Hematopoietic multipotent progenitor cell treated with erythropoietin and hydrocortisone succinate and interleukin-3 and kit ligand, for 8 days (in vitro differentiated cells): Measurements from ENCODE around the gene MAP7.

ENCODE experiments used
- DNase-seq: peaks from one replicate; pipeline ENCODE4 v3.0.0-alpha.2; 2015

The MAP7 gene

DNA sequence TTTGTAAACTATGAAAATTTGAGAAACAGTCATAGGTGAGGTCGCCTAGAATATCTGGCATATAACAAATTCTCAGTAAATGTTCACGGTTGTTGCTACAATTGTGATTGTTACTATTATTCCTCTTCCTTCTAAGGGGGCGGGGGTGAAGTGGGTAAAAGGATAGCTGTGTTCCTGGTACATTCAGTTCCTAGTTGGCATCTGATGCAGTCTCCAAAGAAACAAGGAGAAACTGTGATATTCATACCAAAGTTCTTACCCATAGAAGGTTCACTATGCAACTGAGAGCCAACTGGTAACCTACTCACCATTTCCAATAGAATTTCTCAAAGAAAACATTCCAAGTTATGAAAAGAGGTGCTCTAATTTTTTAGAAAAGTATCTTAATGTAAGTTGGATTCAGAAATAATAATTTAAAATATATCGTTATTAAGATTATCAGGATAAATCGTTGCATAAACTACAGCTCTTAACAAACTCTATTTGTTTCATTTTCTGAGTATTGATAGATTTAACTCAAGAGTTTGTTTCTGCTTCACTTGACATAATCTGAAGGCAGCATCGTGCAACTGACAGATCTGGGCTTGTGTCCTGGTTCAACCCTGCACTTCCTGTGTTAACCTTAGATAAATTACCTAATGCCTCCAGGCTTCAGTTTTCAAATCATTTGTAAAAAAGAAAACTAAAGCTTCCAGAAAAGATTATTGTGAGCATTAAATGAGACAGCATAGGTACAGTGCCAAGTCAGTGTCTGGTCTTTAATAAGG lies 13.3 kb upstream of the MAP7 start:
- DNase-seq: no peak

- DNase-seq: no peak
These were observed 12.0 kb upstream of the MAP7 start for GRCh38 chr6:136562211-136562610.

DNA sequence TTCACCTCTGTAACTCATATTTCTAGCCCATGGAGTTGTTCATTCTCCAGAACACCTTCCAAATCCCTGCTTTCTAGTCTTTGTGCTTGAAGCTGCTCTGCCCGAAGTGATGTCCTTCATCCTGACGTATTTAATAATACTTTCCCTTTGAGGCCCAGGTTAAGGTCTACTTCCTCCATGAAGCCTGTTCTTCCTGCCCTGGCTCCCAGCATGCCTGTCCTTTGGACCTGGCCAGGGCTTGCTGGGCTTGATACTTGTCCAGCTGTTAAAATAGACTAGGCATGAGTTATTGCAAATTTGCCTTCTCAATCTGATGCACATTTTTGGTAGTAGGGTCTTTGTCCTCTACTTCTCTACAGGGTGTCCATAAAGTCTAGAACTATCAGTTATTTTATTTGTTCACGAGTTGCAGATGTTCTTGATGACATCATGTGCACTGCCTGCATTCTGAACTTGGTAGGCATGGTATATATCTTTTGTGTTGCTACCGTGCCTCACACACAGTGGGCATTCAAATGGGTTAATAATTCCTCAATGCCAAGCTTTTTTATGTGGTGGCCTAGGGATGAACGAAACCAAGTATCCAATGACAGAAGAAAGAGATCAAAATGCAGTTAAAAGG lies 3.1 kb upstream of the MAP7 start:
- no peak for DNase-seq

DNA sequence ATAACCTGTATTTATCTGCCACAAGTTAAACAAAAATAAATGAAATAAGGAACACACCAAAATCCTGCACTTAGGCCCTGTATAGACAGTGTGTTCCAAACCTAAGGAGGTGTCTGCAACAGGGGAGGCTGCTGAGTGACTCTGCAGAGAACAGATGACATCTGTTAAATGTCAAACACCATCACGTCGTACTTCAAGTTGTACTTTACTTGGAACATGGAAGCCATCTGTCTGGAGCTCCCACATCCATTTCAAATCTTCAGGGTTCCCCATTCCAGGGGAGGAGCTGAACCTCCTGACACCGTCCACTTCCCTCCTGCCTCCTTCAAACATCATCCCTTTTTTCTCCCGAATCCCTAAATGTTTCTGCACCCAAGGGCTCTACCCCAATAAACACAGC lies 1.8 kb upstream of the MAP7 start:
- no peak for DNase-seq

- DNase-seq: no peak
These were observed 881 bp upstream of the MAP7 start for GRCh38 chr6:136551103-136551502.

GRCh38 chr6:136550045-136550329 lies 235 bp downstream of the MAP7 start:
- no peak for DNase-seq

GRCh38 chr6:136549300-136550044 lies 750 bp downstream of the MAP7 start:
- DNase-seq: no peak

GRCh38 chr6:136548582-136549299 lies 1.5 kb downstream of the MAP7 start:
- no peak for DNase-seq

DNA sequence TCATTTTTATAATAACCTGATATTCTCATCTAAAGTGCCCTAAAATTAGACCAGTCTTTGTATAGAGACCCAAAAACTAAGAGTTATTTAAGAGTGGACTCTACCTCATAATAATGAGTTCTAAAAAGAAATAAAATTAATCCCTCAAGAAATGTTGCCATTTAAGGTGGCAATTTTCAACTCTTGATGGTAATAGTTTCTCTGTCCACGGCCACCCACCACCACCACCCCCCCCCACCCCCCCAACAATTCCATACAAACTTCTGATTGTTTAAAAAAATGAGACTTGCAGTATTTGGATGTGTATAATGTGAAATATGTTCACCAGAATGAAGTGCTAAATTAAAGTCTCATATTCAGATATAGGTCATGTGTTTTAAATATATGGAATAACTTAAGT lies 2.4 kb downstream of the MAP7 start:
- DNase-seq: no peak

DNA sequence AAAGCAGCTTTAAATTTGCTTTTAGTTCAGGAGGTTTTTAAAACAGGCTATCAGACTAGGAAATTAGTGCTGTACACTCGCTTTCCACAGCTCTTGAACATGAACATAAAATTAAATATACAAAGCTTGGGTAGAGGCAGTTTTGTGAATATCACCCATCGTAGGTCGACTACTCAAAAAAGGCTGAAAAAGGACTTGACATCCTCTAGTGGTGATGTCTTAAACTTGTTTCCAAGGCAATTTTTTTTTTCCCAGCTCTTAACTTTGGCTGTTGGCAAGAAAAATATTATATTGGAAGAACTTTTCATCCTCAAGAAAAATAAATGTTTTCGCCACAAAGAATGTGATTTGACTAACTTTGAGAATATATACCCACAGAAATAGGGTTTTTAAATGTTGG lies 2.9 kb downstream of the MAP7 start:
- peak; percentile 72 for DNase-seq

GRCh38 chr6:136546331-136546730 lies 3.9 kb downstream of the MAP7 start:
- DNase-seq: no peak

GRCh38 chr6:136544326-136544725 lies 5.9 kb downstream of the MAP7 start:
- DNase-seq: no peak

GRCh38 chr6:136541395-136541794 lies 8.8 kb downstream of the MAP7 start:
- no peak for DNase-seq

- DNase-seq: no peak
These were observed 10.1 kb downstream of the MAP7 start for GRCh38 chr6:136539967-136540652.

DNA sequence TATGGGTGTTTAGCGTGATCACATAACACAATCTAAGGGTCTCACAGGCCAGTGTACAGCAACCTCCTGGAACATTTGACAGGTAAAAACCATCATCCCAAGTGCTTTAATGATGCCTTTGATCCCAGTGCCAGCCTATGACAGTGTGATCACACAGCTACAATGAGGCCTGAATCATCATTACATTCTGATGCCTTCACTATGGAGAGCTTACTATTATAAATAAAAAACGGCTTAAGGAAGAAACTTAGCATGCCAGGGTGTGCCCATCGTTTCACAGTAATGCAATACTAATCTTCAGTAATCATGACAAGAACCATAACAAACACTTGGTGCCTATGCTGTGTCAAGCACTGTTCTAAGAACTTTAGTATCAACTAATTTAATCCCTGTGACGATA lies 11.4 kb downstream of the MAP7 start:
- no peak for DNase-seq

DNA sequence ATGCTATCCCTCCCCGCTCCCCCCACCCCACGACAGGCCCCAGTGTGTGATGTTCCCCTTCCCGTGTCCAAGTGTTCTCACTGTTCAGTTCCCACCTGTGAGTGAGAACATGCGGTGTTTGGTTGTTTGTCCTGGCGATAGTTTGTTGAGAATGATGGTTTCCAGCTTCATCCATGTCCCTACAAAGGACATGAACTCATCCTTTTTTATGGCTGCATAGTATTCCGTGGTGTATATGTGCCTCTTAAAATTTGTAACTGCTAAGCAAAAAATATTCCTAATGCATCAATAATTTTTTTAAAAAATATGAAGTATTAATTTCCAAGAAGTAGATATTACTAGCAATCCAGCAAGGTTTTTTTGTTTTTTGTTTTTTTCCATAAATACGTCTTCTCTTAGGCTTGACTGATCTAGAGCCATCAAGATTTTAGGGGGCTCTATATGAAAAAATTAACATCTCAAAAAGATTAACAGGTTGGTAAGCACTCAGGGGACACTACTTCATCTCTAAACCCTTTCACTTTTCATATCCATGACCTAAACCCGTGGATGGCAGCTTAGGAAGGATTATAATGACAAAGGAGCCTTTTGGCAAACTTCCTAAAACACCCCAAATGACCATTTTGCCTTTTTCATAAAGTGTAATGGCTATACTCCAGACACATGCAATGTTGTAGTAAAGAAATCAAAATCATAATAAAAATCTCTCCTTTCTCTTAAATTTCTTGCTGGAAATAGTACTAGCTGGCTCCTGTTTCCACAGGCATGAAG lies 14.2 kb downstream of the MAP7 start:
- DNase-seq: no peak

GRCh38 chr6:136535017-136535765 lies 15.0 kb downstream of the MAP7 start:
- DNase-seq: no peak

GRCh38 chr6:136534268-136534667 lies 16.0 kb downstream of the MAP7 start:
- no peak for DNase-seq

DNA sequence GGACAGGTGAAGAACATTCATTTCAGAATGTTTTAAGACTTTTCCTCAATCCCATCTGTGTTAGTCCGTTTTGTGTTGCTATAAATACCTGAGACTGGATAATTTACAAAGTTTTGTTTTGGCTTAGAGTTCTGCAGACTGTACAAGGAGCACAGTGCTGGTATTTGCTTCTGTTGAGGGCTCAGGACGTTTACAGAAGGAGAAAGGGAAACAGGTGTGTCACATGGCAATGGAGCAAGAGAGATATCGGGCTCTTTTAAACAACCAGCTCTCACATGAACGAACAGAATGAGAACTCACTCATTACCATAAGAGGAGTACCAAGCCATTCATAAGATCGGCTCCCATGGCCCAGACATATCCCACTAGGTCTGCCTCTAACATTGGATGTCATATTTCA lies 16.7 kb downstream of the MAP7 start:
- DNase-seq: no peak

- DNase-seq: no peak
These were observed 18.2 kb downstream of the MAP7 start for GRCh38 chr6:136532030-136532429.

DNA sequence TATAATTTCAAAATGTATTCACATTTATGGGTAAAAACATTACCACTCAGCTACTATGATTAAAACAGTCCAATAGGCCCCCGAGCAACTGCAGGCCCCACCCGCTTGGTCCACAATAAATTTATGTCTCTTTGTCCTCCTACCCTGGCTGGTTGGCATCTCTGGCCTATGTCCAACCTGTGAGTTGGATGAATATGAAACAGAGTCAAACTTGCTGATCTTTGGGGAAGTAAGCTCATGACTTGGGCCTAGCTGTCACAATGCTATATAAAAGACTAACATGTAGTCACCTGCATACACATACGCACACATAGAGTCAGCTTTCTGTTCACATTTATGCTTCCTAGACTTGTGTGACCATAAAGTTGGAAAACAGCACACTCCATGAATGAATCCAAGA lies 20.5 kb downstream of the MAP7 start:
- no peak for DNase-seq

- no peak for DNase-seq
These were observed 21.7 kb downstream of the MAP7 start for GRCh38 chr6:136528477-136528876.
